ENCODE data around the gene LIPG. TPM values are rescaled to one million over a fixed set of nuclear protein-coding genes. Genes with fewer than 3 reads are reported as not detected.
A peak's percentile ranks its signal among the peaks of the same experiment; 100 is the strongest.

Gene LIPG
- total and polyA plus RNA-seq, 2 of the 13 experiments (the other 11 are each of a cell fraction or from before 2014, with no cell fraction given): 0.96 to 10.8 TPM

DNA sequence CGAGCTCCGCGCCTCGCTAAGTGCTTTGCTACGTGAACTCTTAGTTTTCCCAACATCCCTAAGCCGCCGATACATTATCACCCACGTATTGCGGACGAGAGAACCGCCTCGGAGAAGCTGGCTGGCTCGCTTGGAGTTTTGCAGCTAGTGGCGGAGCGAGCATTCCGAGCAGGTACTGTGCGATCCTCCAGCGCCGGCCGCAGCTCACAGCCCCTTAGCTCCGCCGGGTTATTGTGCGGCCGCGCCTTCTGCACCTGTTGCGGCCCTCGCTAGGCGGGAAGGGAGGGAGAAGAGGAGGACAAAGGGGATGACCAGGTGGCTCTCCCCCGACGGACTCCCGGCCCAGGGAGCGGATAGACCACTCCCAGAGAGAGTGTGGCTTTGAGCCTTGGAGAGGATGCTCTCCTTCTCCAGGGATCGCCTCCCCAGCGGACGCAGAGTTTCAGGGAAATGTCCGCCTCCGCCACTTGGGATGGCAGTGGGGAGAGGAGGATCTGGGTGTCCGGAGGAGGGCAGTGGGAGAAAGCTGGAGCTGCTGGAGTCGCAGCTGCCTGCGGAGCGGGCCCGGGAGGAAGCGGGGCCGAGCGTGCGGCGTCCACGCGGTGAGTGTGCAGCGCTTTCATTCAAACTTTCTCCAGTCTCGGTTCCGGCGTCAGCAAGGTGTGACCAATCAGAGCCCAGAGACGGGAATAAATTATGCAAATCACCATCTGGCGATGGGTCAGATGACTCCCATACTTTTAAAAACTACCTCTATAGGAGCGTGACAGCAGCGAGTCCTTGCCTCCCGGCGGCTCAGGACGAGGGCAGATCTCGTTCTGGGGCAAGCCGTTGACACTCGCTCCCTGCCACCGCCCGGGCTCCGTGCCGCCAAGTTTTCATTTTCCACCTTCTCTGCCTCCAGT lies at the start of gene LIPG (continued):
- TF ChIP-seq ZBTB2 (CRISPR knock-in tag; IDR thresholded peaks at IDR 0.05; ENCODE audit: low read depth) (peak; percentile 50; the same call in 1 of the 2 replicates), ZBTB7A (CRISPR knock-in tag; IDR thresholded peaks at IDR 0.05) (peak; percentile 59; the same call in 1 of the 2 replicates), CBX2 (IDR thresholded peaks at IDR 0.05; ENCODE audit: low read depth, low read length) (no peak), CBX2 (CRISPR knock-in tag; IDR thresholded peaks at IDR 0.05; ENCODE audit: low read depth) (no peak), GFI1 (CRISPR knock-in tag; IDR thresholded peaks at IDR 0.05; ENCODE audit: borderline replicate concordance) (no peak; the same call in 1 of the 2 replicates), ZNF256 (CRISPR knock-in tag; conservative IDR thresholded peaks at IDR 0.05) (no peak), KLF9 (CRISPR knock-in tag; IDR thresholded peaks at IDR 0.05; ENCODE audit: low read depth) (no peak; the same call in 1 of the 2 replicates), ETS1 (CRISPR knock-in tag; IDR thresholded peaks at IDR 0.05) (no peak), RFX5 (IDR thresholded peaks at IDR 0.05; ENCODE audit: low read depth, low read length) (0 out of 2 replicates have a peak, but pooled peaks have one; percentile 26), ETV5 (CRISPR knock-in tag; IDR thresholded peaks at IDR 0.05; ENCODE audit: borderline replicate concordance) (no peak), JUN (CRISPR knock-in tag; IDR thresholded peaks at IDR 0.05) (no peak), ZNF225 (CRISPR knock-in tag; IDR thresholded peaks at IDR 0.05) (no peak), SAFB2 (CRISPR knock-in tag; IDR thresholded peaks at IDR 0.05; ENCODE audit: borderline replicate concordance, low read depth) (0 out of 2 replicates have a peak, but pooled peaks have one; percentile 42), ZNF343 (CRISPR knock-in tag; IDR thresholded peaks at IDR 0.05) (0 out of 2 replicates have a peak, but pooled peaks have one; percentile 29), ZBTB20 (CRISPR knock-in tag; IDR thresholded peaks at IDR 0.05; ENCODE audit: borderline replicate concordance, low read depth) (no peak)
- TF ChIP-seq, protein P1, sequence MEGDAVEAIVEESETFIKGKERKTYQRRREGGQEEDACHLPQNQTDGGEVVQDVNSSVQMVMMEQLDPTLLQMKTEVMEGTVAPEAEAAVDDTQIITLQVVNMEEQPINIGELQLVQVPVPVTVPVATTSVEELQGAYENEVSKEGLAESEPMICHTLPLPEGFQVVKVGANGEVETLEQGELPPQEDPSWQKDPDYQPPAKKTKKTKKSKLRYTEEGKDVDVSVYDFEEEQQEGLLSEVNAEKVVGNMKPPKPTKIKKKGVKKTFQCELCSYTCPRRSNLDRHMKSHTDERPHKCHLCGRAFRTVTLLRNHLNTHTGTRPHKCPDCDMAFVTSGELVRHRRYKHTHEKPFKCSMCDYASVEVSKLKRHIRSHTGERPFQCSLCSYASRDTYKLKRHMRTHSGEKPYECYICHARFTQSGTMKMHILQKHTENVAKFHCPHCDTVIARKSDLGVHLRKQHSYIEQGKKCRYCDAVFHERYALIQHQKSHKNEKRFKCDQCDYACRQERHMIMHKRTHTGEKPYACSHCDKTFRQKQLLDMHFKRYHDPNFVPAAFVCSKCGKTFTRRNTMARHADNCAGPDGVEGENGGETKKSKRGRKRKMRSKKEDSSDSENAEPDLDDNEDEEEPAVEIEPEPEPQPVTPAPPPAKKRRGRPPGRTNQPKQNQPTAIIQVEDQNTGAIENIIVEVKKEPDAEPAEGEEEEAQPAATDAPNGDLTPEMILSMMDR (CRISPR knock-in tag; IDR thresholded peaks at IDR 0.05): no peak
- TF ChIP-seq, protein P2, sequence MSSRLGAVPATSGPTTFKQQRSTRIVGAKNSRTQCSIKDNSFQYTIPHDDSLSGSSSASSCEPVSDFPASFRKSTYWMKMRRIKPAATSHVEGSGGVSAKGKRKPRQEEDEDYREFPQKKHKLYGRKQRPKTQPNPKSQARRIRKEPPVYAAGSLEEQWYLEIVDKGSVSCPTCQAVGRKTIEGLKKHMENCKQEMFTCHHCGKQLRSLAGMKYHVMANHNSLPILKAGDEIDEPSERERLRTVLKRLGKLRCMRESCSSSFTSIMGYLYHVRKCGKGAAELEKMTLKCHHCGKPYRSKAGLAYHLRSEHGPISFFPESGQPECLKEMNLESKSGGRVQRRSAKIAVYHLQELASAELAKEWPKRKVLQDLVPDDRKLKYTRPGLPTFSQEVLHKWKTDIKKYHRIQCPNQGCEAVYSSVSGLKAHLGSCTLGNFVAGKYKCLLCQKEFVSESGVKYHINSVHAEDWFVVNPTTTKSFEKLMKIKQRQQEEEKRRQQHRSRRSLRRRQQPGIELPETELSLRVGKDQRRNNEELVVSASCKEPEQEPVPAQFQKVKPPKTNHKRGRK (CRISPR knock-in tag; IDR thresholded peaks at IDR 0.05): no peak
- TF ChIP-seq, protein P3, sequence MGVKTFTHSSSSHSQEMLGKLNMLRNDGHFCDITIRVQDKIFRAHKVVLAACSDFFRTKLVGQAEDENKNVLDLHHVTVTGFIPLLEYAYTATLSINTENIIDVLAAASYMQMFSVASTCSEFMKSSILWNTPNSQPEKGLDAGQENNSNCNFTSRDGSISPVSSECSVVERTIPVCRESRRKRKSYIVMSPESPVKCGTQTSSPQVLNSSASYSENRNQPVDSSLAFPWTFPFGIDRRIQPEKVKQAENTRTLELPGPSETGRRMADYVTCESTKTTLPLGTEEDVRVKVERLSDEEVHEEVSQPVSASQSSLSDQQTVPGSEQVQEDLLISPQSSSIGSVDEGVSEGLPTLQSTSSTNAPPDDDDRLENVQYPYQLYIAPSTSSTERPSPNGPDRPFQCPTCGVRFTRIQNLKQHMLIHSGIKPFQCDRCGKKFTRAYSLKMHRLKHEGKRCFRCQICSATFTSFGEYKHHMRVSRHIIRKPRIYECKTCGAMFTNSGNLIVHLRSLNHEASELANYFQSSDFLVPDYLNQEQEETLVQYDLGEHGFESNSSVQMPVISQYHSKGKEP (CRISPR knock-in tag; IDR thresholded peaks at IDR 0.05): no peak
- TF ChIP-seq, protein P4, sequence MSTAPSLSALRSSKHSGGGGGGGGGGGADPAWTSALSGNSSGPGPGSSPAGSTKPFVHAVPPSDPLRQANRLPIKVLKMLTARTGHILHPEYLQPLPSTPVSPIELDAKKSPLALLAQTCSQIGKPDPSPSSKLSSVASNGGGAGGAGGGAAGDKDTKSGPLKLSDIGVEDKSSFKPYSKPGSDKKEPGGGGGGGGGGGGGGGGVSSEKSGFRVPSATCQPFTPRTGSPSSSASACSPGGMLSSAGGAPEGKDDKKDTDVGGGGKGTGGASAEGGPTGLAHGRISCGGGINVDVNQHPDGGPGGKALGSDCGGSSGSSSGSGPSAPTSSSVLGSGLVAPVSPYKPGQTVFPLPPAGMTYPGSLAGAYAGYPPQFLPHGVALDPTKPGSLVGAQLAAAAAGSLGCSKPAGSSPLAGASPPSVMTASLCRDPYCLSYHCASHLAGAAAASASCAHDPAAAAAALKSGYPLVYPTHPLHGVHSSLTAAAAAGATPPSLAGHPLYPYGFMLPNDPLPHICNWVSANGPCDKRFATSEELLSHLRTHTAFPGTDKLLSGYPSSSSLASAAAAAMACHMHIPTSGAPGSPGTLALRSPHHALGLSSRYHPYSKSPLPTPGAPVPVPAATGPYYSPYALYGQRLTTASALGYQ (CRISPR knock-in tag; IDR thresholded peaks at IDR 0.05): no peak
